Keratinocyte (primary cell): ENCODE measurements around the gene SERTAD1. TPM values are rescaled to one million over a fixed set of nuclear protein-coding genes. Genes with fewer than 3 reads are reported as not detected.
A peak's percentile ranks its signal among the peaks of the same experiment; 100 is the strongest.

Experiments
- DNase-seq: peaks from one replicate; pipeline ENCODE4 v3.0.0-alpha.2; 2011; ENCODE audit warnings: low read depth, missing footprints, low spot score
- FAIRE-seq: peaks from 2 replicates; lab custom pipeline; 2011; peaks lifted over from hg19 to GRCh38; lab: Jason Lieb, UNC
- H2AFZ ChIP-seq: 2 replicates; pipeline ENCODE4 v1.6.0; 2012; ENCODE audit warnings: low read length, control low read depth, inconsistent platforms; ENCODE audit not compliant: control insufficient read depth
- H3K27ac ChIP-seq: 2 replicates; pipeline ENCODE4 v1.5.1; 2011; ENCODE audit warnings: low read length; ENCODE audit not compliant: control insufficient read depth, insufficient read depth
- H3K27me3 ChIP-seq: 3 replicates; pipeline ENCODE4 v1.6.0; 2011; ENCODE audit warnings: low read length; ENCODE audit not compliant: control insufficient read depth, insufficient read depth; ENCODE audit errors: extremely low read depth
- H3K36me3 ChIP-seq, 2 experiments: 2 replicates in 1 of 2; 3 replicates in 1 of 2; pipeline ENCODE4 v1.5.1; 2011; ENCODE audit warnings: low read length in 2 of 2, mild to moderate bottlenecking in 1 of 2; ENCODE audit not compliant: control insufficient read depth in 2 of 2, insufficient read depth in 2 of 2; ENCODE audit errors: extremely low read depth in 1 of 2
- H3K4me1 ChIP-seq: 3 replicates; pipeline ENCODE4 v1.5.1; 2011; ENCODE audit warnings: low read length; ENCODE audit not compliant: control insufficient read depth, insufficient read depth; ENCODE audit errors: extremely low read depth
- H3K4me2 ChIP-seq: 3 replicates; pipeline ENCODE4 v1.6.0; 2011; ENCODE audit warnings: low read depth, low read length; ENCODE audit not compliant: control insufficient read depth, insufficient read depth; ENCODE audit errors: extremely low read depth
- H3K4me3 ChIP-seq, 3 experiments: fragments of 200-600 bp in 1 of 3; sonication (generic) in 1 of 3; 2 replicates in 2 of 3; 3 replicates in 1 of 3; pipeline ENCODE4 v1.5.1; 2011 to 2016; ENCODE audit warnings: low read length in 3 of 3, mild to moderate bottlenecking in 3 of 3, control low read depth in 2 of 3, inconsistent platforms in 1 of 3, low read depth in 1 of 3, mixed read lengths in 1 of 3, mixed run types in 1 of 3, moderate library complexity in 1 of 3; ENCODE audit not compliant: control insufficient read depth in 2 of 3, insufficient read depth in 2 of 3; ENCODE audit errors: extremely low read depth in 1 of 3
- H3K79me2 ChIP-seq: 2 replicates; pipeline ENCODE4 v1.6.0; 2012; ENCODE audit warnings: low read length; ENCODE audit not compliant: control insufficient read depth, insufficient read depth
- H3K9ac ChIP-seq: 3 replicates; pipeline ENCODE4 v1.6.0; 2011; ENCODE audit warnings: low read length; ENCODE audit not compliant: control insufficient read depth, insufficient read depth; ENCODE audit errors: extremely low read depth
- H3K9me1 ChIP-seq: 3 replicates; pipeline ENCODE4 v1.6.0; 2011; ENCODE audit warnings: low read length; ENCODE audit not compliant: control insufficient read depth, insufficient read depth; ENCODE audit errors: extremely low read depth
- H3K9me3 ChIP-seq: 2 replicates; pipeline ENCODE4 v1.5.1; 2012; ENCODE audit warnings: low read depth, low read length; ENCODE audit not compliant: control insufficient read depth
- H4K20me1 ChIP-seq: 3 replicates; pipeline ENCODE4 v1.6.0; 2011; ENCODE audit warnings: low read length; ENCODE audit not compliant: control insufficient read depth, insufficient read depth; ENCODE audit errors: extremely low read depth
- EZH2 ChIP-seq: IDR thresholded peaks from one replicate; pipeline ENCODE4 v1.6.1; 2012; ENCODE audit warnings: inconsistent platforms, mild to moderate bottlenecking, low read length, moderate library complexity
- dilution Hi-C: fragments of 300-500 bp; cut with MboI; formaldehyde crosslinking; loops from one replicate; pipeline ENCODE4 v1.7.0; 2020; ENCODE audit warnings: low sequenced_read_pairs; ENCODE audit not compliant: extremely low pct_ligation_motif_present
- polyA plus RNA-seq, 5 experiments: library from polyadenylated mRNA; depleted of rRNA in 3 of 5; stranded (reverse) in 3 of 5; stranded (forward) in 1 of 5; unstranded in 1 of 5; fragments of >200 nt; gene quantifications; 1 replicate in 1 of 5; 2 replicates in 3 of 5; 3 replicates in 1 of 5; pipeline versions ENCODE4 v1.2.1 to v1.2.3, GENCODE V29; 2011 to 2012; ENCODE audit warnings: missing spikeins in 2 of 5, low read depth in 1 of 5, low replicate concordance in 1 of 5
- TF ChIP-seq, protein P1 (sequence below), 3 experiments: IDR thresholded peaks in 1 of 3; conservative IDR thresholded peaks in 1 of 3; optimal IDR thresholded peaks in 1 of 3; 2 replicates in 2 of 3; 3 replicates in 1 of 3; pipeline versions ENCODE3 to v1.5.1; 2011; ENCODE audit warnings: low read length in 3 of 3, mild to moderate bottlenecking in 3 of 3, moderate library complexity in 2 of 3, control low read depth in 1 of 3, inconsistent platforms in 1 of 3; ENCODE audit not compliant: insufficient read depth in 2 of 3; ENCODE audit errors: extremely low read depth in 1 of 3

SERTAD1 gene
- polyA plus RNA-seq, 1 donor (not counting 4 experiments of a cell fraction or from before 2014, with no cell fraction given) = 9.5 TPM

DNA sequence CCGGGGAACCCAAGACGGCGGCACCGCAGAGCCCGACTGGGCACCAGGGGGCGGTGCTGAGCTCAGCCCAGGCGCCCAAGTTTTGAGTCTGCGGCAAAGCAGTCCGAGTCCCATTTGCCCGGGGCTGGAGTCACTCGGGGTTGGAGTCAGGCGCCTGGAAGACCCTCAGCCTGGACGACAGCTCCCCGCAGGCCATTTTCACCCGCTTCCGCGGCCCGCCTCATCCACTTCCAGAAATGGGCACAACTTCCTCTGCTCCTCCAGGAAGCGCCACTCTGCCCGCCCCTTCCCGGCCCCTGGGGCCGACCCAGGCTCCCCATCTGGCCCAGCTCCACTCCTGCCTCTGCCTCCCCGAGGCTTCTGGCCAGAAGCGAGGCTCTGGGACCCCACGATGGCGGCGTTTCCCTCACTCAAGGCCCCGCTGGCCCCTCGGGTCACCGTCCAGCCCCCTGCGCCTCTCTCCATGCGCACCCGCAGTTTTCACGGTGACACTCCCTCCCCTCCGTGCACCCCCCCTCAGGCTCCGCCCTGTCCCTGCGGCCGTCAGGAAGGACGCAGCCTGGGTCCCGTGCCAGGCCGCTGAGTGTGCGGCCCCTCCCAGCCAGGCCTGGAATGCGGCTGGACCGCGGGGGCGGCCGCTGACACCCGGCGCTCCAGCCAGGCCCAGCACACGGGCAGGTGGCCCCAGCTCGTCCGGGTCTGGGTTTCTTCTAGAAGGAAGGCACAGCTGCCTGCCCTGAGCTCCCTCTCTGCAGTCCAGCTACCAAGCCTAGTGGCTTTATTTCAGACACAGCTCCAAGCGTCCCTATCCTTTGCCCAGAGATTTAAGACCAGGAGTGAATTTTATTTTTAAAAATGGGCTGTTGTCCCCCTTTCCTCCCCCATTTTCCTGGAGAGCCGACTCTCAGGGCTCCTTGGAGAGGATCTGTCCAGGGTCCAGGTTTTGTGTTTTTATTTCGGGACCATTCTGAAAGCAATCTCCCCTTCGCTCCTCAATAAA is 4.7 kb downstream of the SERTAD1 start:
- Histone ChIP-seq H3K9me3 (no peaks in the 10 kb centered on the region), H3K4me1 (peaks cover 10% of the 10 kb centered on the region), H3K9ac (peak overlapping the region; percentile 86), H3K4me3 (peak overlapping the region; percentile 46 to 77 (median 75)), H3K9me1 (no peaks in the 10 kb centered on the region), H4K20me1 (no peaks in the 10 kb centered on the region), H3K27me3 (no peaks in the 10 kb centered on the region), H2AFZ (peak overlapping the region; percentile 85), H3K4me2 (peak overlapping the region; percentile 96), H3K36me3 (peaks cover 0 to 6% of the 10 kb centered on the region in 2 experiments), H3K27ac (peak overlapping the region; percentile 90), H3K79me2 (peaks cover 28% of the 10 kb centered on the region)
- DNase-seq = no peak
- dilution Hi-C loops = no loop called here
- FAIRE-seq = no peak
- TF ChIP-seq, protein P1, sequence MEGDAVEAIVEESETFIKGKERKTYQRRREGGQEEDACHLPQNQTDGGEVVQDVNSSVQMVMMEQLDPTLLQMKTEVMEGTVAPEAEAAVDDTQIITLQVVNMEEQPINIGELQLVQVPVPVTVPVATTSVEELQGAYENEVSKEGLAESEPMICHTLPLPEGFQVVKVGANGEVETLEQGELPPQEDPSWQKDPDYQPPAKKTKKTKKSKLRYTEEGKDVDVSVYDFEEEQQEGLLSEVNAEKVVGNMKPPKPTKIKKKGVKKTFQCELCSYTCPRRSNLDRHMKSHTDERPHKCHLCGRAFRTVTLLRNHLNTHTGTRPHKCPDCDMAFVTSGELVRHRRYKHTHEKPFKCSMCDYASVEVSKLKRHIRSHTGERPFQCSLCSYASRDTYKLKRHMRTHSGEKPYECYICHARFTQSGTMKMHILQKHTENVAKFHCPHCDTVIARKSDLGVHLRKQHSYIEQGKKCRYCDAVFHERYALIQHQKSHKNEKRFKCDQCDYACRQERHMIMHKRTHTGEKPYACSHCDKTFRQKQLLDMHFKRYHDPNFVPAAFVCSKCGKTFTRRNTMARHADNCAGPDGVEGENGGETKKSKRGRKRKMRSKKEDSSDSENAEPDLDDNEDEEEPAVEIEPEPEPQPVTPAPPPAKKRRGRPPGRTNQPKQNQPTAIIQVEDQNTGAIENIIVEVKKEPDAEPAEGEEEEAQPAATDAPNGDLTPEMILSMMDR (optimal IDR thresholded peaks at IDR 0.05 in 1 of 3, IDR thresholded peaks at IDR 0.05 in 1 of 3, conservative IDR thresholded peaks at IDR 0.05 in 1 of 3; ENCODE audit: extremely low read depth in 1 of 3, insufficient read depth in 2 of 3, low read length in 3 of 3) = peak; percentile 75 to 99 (median 80)
- TF ChIP-seq EZH2 = no peak

DNA sequence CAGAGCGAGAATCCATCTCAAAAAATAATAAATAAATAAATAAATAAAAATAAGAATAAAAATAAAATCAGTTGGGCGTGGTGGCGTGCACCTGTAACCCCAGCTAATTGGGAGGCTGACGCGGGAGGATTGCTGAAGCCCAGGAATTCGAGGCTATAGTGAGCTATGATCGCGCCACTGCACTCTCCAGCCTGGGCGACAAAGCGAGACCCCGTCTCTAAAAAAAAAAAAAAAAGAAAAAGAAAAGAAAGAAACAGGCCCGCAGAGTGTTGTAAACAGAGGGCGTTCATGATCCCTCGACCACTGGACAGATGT is 5.4 kb downstream of the SERTAD1 start:
- no peak overlapping the region for H2AFZ ChIP-seq
- no peaks in the 10 kb centered on the region for H3K9me1 ChIP-seq
- H3K79me2 ChIP-seq = peaks cover 28% of the 10 kb centered on the region
- peaks cover 10% of the 10 kb centered on the region for H3K4me1 ChIP-seq
- H3K27ac ChIP-seq = peak overlapping the region; percentile 90
- FAIRE-seq (no peak), DNase-seq (no peak)
- peak overlapping the region; percentile 96 for H3K4me2 ChIP-seq
- H3K9ac ChIP-seq = peak overlapping the region; percentile 86
- dilution Hi-C loops = no loop called here
- H3K36me3 ChIP-seq = peaks cover 0 to 6% of the 10 kb centered on the region in 2 experiments
- H3K4me3 ChIP-seq = peak overlapping the region; percentile 46 to 77 (median 75)
- no peaks in the 10 kb centered on the region for H3K9me3 ChIP-seq
- no peaks in the 10 kb centered on the region for H4K20me1 ChIP-seq
- TF ChIP-seq, protein P1 (optimal IDR thresholded peaks at IDR 0.05 in 1 of 3, IDR thresholded peaks at IDR 0.05 in 1 of 3, conservative IDR thresholded peaks at IDR 0.05 in 1 of 3; ENCODE audit: extremely low read depth in 1 of 3, insufficient read depth in 2 of 3, low read length in 3 of 3) = no peak
- no peak for TF ChIP-seq EZH2
- no peaks in the 10 kb centered on the region for H3K27me3 ChIP-seq
